Common myeloid progenitor, CD34-positive (primary cell): ENCODE data around the gene HEXIM2. TPM values are rescaled to one million over a fixed set of nuclear protein-coding genes. Genes with fewer than 3 reads are reported as not detected.

ENCODE experiments used
- CTCF ChIA-PET: fragments of 350-600 bp; sonication (Branson Sonifier 250); formaldehyde crosslinking; loops from one replicate; lab custom pipeline; 2021; ENCODE audit warnings: antibody characterized with exemption; lab: Charles Lee
- POLR2A ChIA-PET: fragments of 350-600 bp; sonication (Branson Sonifier 250); formaldehyde crosslinking; loops from one replicate; lab custom pipeline; 2021; ENCODE audit warnings: antibody characterized with exemption; lab: Charles Lee
- DNase-seq, 3 donors: peaks; one replicate each; pipeline versions ENCODE4 v3.0.0 to v3.0.0-alpha.2; 2013
- H3K27ac ChIP-seq, 2 experiments: 1 replicate in 1 of 2; 2 replicates in 1 of 2; pipeline ENCODE4 v1.7.0; 2013; ENCODE audit warnings: inconsistent platforms in 2 of 2, low read length in 2 of 2, mild to moderate bottlenecking in 2 of 2, low read depth in 1 of 2, moderate library complexity in 1 of 2; ENCODE audit not compliant: severe bottlenecking in 2 of 2, insufficient read depth in 1 of 2, poor library complexity in 1 of 2
- H3K27me3 ChIP-seq, 5 experiments: replicated peaks in 2 of 5; 1 replicate in 3 of 5; 2 replicates in 2 of 5; pipeline versions ENCODE4 v1.6.1 to v1.7.0; 2013; ENCODE audit warnings: low read length in 4 of 5, mild to moderate bottlenecking in 2 of 5, moderate library complexity in 2 of 5, inconsistent platforms in 1 of 5; ENCODE audit not compliant: insufficient read depth in 5 of 5, control insufficient read depth in 4 of 5
- H3K36me3 ChIP-seq, 4 experiments: 1 replicate in 2 of 4; 2 replicates in 2 of 4; pipeline versions ENCODE4 v1.6.1 to v1.7.0; 2013; ENCODE audit warnings: low read length in 3 of 4, control low read depth in 1 of 4, mild to moderate bottlenecking in 1 of 4; ENCODE audit not compliant: control insufficient read depth in 4 of 4, insufficient read depth in 4 of 4
- H3K4me1 ChIP-seq, 4 experiments: 1 replicate in 3 of 4; 2 replicates in 1 of 4; pipeline versions ENCODE4 v1.6.1 to v1.7.1; 2013; ENCODE audit warnings: low read length in 3 of 4, mild to moderate bottlenecking in 3 of 4, control low read depth in 1 of 4, inconsistent platforms in 1 of 4, moderate library complexity in 1 of 4; ENCODE audit not compliant: control insufficient read depth in 4 of 4, insufficient read depth in 4 of 4; ENCODE audit errors: control extremely low read depth in 1 of 4
- H3K4me3 ChIP-seq, 7 experiments: 1 replicate in 4 of 7; 2 replicates in 3 of 7; pipeline versions ENCODE4 v1.5.1 to v1.7.0; 2013; ENCODE audit warnings: mild to moderate bottlenecking in 7 of 7, low read length in 6 of 7, moderate library complexity in 6 of 7, inconsistent platforms in 2 of 7, low read depth in 2 of 7, control low read depth in 1 of 7; ENCODE audit not compliant: insufficient read depth in 4 of 7, control insufficient read depth in 1 of 7; ENCODE audit errors: extremely low read depth in 1 of 7
- H3K9me3 ChIP-seq, 5 experiments: 1 replicate in 4 of 5; 2 replicates in 1 of 5; pipeline versions ENCODE4 v1.6.1 to v1.7.1; 2013; ENCODE audit warnings: low read length in 4 of 5, mild to moderate bottlenecking in 2 of 5, inconsistent platforms in 1 of 5, low read depth in 1 of 5, moderate library complexity in 1 of 5; ENCODE audit not compliant: control insufficient read depth in 4 of 5, insufficient read depth in 2 of 5; ENCODE audit errors: control extremely low read depth in 1 of 5
- WGBS: methylation state at CpG from one replicate; pipeline ENCODE4 v1.1.5; 2013; ENCODE audit not compliant: insufficient coverage; 5-methylcytosine and 5-hydroxymethylcytosine counted together
- polyA plus RNA-seq: library from polyadenylated mRNA; unstranded; fragments of 120-200 nt; gene quantifications from one replicate; pipeline ENCODE4 v1.2.1, GENCODE V29; 2013

The HEXIM2 gene, protein sequence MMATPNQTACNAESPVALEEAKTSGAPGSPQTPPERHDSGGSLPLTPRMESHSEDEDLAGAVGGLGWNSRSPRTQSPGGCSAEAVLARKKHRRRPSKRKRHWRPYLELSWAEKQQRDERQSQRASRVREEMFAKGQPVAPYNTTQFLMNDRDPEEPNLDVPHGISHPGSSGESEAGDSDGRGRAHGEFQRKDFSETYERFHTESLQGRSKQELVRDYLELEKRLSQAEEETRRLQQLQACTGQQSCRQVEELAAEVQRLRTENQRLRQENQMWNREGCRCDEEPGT
- polyA plus RNA-seq = 6.4 TPM

DNA sequence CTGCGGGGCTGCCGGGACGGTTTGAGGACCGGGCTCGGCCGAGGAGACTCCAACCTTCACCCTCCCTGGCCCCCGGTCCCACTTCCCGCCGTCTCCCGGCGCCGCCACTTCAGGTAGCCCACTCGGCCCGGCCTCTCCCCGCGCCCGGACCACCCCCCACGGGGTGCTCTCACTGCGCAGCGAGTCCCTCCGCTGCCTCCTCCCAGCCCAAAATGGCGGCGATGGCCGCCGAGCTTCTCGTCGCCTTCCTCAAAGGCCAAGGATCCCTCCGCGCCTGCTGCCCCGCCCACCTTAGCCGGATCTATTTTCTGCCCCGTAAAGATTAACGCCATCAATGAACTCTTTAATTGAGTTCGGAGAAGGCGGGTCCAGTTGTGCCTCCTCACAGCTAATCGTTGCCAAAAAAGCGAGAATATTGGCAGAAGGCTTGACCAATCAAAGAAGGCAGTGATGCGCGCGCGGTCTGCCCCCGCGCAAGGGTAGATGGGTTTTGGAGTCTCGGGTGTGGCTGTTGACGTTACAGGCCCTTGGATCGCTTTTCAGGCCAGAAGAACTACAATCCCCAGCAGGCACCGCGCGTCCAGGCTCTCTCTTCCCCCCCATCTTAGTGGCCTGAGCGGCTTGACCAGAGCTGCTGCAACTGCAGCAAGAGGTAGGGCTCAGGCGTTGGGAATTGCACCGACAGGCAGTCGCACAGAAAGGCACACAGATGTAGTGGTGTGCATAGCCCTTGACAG lies at the start of gene HEXIM2:
HEXIM2 (plus strand) TSS at position 588 of the 737 bp plus-strand sequence. CDS start 919 bp downstream, outside the sequence.
- 0% methylated on average over 52 of the region's 53 CpGs for WGBS
- Histone ChIP-seq H3K36me3 (peaks cover 0 to 3% (median 0%) of the 10 kb centered on the region in 4 experiments), H3K27me3 (no peaks in the 10 kb centered on the region), H3K27ac (peak within 1 kb of the TSS; percentile 98 to 99), H3K4me3 (peak within 1 kb of the TSS; percentile 86 to 97 (median 96)), H3K4me1 (peaks cover 13 to 54% (median 46%) of the 10 kb centered on the region in 4 experiments), H3K9me3 (no peaks in the 10 kb centered on the region)
- POLR2A ChIA-PET = interaction anchor here (0.6 to 6.0 kb wide), 12 partner anchors 9 to 156 kb away, joined by 3 to 194 read pairs (median 6); partner anchors contain the start of genes ACBD4, FMNL1, HEXIM1 and MAP3K14
- DNase-seq = peak; percentile 100
- CTCF ChIA-PET = interaction anchor here (0.9 to 6.2 kb wide), 7 partner anchors 9 to 35 kb away, joined by 3 to 93 read pairs (median 8); partner anchors contain the start of genes ACBD4, HEXIM1 and PLCD3

DNA sequence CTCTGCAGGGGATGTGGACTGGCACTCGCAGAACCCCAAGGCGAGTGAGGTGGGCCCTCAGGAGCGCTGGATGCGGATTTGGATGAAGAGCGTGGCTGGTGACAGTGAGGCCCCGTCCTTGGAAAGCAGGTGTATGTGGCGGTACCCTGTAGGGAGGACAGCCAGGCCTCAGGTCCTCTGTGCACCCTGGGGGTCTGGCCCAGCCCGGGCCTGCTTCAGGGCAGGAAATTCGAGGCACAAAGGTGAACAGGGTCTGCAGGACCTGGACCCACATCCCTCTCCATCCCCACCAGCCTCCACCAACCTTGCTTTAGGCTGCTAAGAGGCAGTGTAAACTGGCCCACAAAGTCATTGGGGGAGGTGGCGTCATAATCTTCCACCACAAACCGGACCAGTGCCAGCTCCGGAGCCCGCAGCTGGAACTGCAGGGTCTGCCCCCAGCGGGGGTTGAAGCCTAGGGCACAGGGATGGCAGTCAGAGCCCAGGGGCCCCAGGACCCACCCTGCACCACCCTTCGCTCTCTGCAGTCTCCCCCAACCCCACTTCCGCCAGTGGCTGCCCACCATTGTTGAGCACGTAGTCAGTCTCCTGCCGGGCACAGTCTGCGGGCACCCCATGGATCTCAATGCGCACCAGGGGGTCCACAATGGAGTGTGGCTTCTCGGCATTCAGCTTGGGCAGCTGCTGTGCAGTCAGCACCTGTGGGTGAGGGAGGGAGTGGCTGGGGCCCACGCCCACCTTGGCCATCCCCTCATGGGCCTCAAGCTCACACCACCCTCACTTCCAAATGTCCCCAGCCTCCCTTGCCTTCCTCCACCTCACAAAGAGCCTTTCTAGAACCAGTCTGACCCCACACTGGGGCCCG lies 48.9 kb upstream of the HEXIM2 start:
- CTCF ChIA-PET = interaction anchor here (1.8 kb wide), 1 partner anchor 13 kb away, joined by 8 read pairs; no protein-coding TSS in a partner anchor

DNA sequence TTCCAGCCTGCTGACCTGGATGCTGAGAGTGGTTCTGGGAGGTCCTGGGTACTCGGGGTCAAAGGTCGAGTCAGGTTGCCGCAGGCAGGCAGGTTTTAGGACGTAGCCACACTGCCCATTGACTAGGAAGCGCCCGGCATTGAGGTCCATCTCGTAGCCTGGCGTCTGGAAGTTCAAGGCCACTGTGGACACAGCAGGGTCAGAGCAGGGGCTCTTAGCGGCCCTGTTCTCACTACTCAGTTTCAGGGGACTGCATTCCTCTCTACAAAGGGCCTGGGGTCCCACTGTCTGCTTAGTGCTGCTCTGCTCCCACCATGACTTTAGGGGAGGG lies 48.3 kb upstream of the HEXIM2 start:
- WGBS = 99% methylated on average over 9 of the region's 9 CpGs
- no peaks in the 10 kb centered on the region for H3K27me3 ChIP-seq
- ChIA-PET CTCF (no interaction called here), POLR2A (no interaction called here)
- H3K4me1 ChIP-seq = no peaks in the 10 kb centered on the region
- H3K36me3 ChIP-seq = peaks cover 2 to 12% (median 7%) of the 10 kb centered on the region in 4 experiments
- no peaks in the 10 kb centered on the region for H3K9me3 ChIP-seq
- no peak for DNase-seq
- H3K27ac ChIP-seq = no peak overlapping the region
- no peak overlapping the region for H3K4me3 ChIP-seq

More for the DNA sequence above, 48.9 kb upstream of the HEXIM2 start:
- DNase-seq = no peak
- Histone ChIP-seq H3K4me3 (no peak overlapping the region), H3K27me3 (no peaks in the 10 kb centered on the region), H3K4me1 (no peaks in the 10 kb centered on the region), H3K27ac (no peak overlapping the region), H3K36me3 (peaks cover 2 to 18% (median 12%) of the 10 kb centered on the region in 4 experiments), H3K9me3 (no peaks in the 10 kb centered on the region)
- WGBS = 98% methylated on average over 18 of the region's 23 CpGs
- POLR2A ChIA-PET = interaction anchor here (0.6 kb wide), 1 partner anchor 1190 kb away, joined by 4 read pairs; no protein-coding TSS in a partner anchor

DNA sequence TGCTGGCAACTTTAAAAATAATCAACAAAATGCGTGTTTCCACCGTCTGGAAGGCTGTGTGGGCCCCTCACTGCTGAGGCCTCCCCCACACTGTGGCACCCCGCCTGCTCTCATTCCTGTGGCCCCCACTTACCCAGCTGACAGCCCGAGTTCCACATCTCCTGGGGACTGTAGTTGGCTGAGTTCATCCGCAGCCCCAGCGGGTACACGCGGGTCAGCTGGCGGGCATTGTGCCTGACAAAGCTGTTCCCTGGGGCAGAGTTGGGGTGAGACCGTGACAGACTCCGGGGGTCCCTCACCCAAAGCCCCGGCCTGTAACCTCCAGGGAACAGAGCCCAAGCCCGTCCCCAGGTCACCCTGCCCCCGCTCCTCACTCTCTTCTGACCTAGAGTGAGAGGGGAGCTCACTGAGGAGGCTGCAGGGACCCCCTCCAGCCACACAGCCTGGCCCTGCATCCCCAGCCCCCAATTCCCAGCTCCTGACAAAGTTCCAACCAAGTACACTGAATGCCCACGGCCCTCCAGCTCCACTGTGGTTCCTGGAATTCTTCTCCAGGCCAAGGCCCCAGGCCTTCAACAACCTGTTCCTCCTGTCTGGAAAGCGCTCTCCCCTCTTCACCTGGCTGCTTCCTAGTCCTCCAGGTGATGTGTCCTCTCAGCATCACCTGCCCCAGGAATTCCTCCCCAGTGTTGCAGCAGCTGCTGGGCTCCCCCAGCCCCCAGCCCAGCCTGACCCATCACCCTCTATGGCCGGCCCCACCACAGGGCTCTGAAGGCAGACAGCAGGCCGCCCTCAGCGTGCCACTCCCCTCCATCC lies 47.4 kb upstream of the HEXIM2 start:
- H3K4me1 ChIP-seq = no peaks in the 10 kb centered on the region
- H3K4me3 ChIP-seq = no peak overlapping the region
- WGBS = 92% methylated on average over 13 of the region's 19 CpGs
- DNase-seq = no peak
- H3K9me3 ChIP-seq = no peaks in the 10 kb centered on the region
- peaks cover 0 to 2% (median 0%) of the 10 kb centered on the region in 5 experiments for H3K27me3 ChIP-seq
- no peak overlapping the region for H3K27ac ChIP-seq
- ChIA-PET POLR2A (no interaction called here), CTCF (interaction anchor here (1.0 to 2.6 kb wide), 3 partner anchors 9 to 18 kb away, joined by 3 to 8 read pairs (median 6); no protein-coding TSS in a partner anchor)
- H3K36me3 ChIP-seq = peaks cover 0 to 3% (median under 1%) of the 10 kb centered on the region in 4 experiments

DNA sequence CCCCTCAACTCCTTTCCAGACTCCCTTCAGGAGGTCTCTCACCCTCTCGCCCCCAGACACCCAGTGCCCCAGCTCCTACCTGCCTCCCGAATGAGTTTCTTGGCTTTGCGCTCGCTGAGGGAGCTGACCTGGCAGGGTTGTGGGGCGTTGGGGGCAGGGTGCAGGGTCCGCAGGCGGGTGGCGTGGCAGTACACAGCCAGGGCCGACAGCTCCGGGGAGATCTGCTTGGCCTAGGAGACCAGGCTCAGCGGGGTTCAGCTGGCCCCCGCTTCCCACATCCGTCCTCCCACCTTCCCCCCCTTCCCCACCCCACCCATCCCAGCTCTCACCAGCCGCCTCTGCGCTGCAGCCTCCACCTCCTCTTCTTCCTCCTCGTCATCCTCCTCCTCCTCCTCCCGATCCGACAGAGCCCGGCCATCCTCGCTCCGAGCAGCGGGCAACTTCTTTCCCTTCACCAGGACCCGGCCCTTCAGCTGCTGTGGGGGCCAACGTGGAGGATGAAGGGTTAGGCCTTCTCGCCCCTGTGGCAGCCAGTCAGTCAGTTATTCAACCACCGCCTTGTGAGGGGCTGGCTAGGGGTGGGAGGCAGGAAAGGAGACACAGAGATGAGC lies 46.6 kb upstream of the HEXIM2 start:
- ChIA-PET POLR2A (no interaction called here), CTCF (interaction anchor here (0.5 to 2.6 kb wide), 4 partner anchors 10 to 1489 kb away, joined by 3 to 8 read pairs (median 6); no protein-coding TSS in a partner anchor)
- Histone ChIP-seq H3K4me3 (no peak overlapping the region), H3K27me3 (peaks cover 0 to 10% (median 0%) of the 10 kb centered on the region in 5 experiments), H3K36me3 (no peaks in the 10 kb centered on the region), H3K4me1 (no peaks in the 10 kb centered on the region), H3K27ac (no peak overlapping the region), H3K9me3 (no peaks in the 10 kb centered on the region)
- 95% methylated on average over 17 of the region's 26 CpGs for WGBS
- no peak for DNase-seq
